ENCODE measurements around the gene ADAMTS2. TPM values are rescaled to one million over a fixed set of nuclear protein-coding genes. Genes with fewer than 3 reads are reported as not detected.
"Not testable (repeated sequence)": the region's sequence is repeated elsewhere in the genome, so short reads cannot be mapped to it uniquely, and the experiment has no call there.

Gene ADAMTS2
- total RNA-seq, 1 experiment from 2014 or later, result 3.9 TPM

- CTCF ChIA-PET, result no interaction called here
- H3K9me3 ChIP-seq (ENCODE audit: control insufficient read depth in 1 of 2, insufficient read depth in 1 of 2, low read depth in 1 of 2, low read length in 2 of 2), result no peaks in the 10 kb centered on the region
- H3K27me3 ChIP-seq (ENCODE audit: insufficient read depth, low read length), result no peaks in the 10 kb centered on the region
- no TSS peak for BruUV-seq (replicated peaks)
- no peak for ATAC-seq
- intact Hi-C loops (cut with micrococcal nuclease), result no loop called here
- DNase-seq (ENCODE audit: low read depth, low spot score), result no peak
- H3K4me3 ChIP-seq (replicated peaks in 1 of 2; ENCODE audit: low read depth in 1 of 2, low read length in 2 of 2), result no peak overlapping the region
- H3K9me2 ChIP-seq (ENCODE audit: insufficient read depth), result no peaks in the 10 kb centered on the region
- RAD21 ChIA-PET (ENCODE audit: low non-redundant PET in 1 of 2, low total read pairs in 2 of 2, uncharacterized antibody in 2 of 2, unreplicated experiment in 2 of 2), result no interaction called here
- no peak overlapping the region for H3K4me2 ChIP-seq (ENCODE audit: low read length)
- no peaks in the 10 kb centered on the region for H3K4me1 ChIP-seq (ENCODE audit: control insufficient read depth in 1 of 2, insufficient read depth in 2 of 2, low read length in 2 of 2)
- no peaks in the 10 kb centered on the region for H3K79me2 ChIP-seq (ENCODE audit: insufficient read depth, low read length)
- no peak overlapping the region for H2AFZ ChIP-seq (ENCODE audit: low read depth, low read length, poor library complexity, severe bottlenecking)
- no peak overlapping the region for H3K27ac ChIP-seq (ENCODE audit: low read depth, low read length)
- no peak overlapping the region for H3K9ac ChIP-seq (ENCODE audit: low read length)
- H4K20me1 ChIP-seq (ENCODE audit: insufficient read depth), result no peaks in the 10 kb centered on the region
- no peak for TF ChIP-seq ELF1 (IDR thresholded peaks at IDR 0.05; ENCODE audit: borderline replicate concordance, low read depth)
- no peaks in the 10 kb centered on the region for H3K36me3 ChIP-seq (ENCODE audit: control insufficient read depth in 1 of 2, insufficient read depth in 2 of 2, low read length in 2 of 2)
- POLR2A ChIA-PET, result no interaction called here
Measured at GRCh38 chr5:179325296-179326031, 19.8 kb downstream of the ADAMTS2 start.

DNA sequence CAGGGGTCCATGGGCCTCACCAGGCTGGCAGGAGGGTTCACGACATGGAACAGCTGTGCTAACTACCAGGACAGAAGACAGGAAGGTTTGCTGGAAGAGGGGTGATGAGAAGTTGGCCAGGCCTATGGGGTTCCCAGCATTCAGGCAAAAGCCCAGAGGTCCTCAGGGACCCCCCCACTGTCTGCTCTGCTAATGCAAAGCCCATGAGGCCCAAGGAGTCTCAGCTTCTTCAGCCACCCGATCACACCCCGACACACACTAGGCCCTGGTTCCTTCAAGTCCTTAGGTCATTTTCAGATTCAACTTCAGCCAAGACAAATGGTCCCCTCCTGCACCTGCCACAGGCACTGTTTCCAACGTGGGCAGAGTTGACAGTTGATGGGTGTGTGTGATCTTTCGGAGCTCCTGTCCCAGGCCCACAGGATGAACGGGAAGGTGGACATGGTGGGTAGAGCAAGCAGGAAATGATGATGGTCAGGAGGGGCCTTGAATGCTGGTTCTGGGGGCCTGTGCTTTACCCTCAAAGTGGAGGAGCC, 20.4 kb downstream of the ADAMTS2 start:
- Histone ChIP-seq H4K20me1 (ENCODE audit: insufficient read depth) (no peaks in the 10 kb centered on the region), H3K9me2 (ENCODE audit: insufficient read depth) (no peaks in the 10 kb centered on the region), H3K79me2 (ENCODE audit: insufficient read depth, low read length) (no peaks in the 10 kb centered on the region), H3K27ac (ENCODE audit: low read depth, low read length) (no peak overlapping the region), H2AFZ (ENCODE audit: low read depth, low read length, poor library complexity, severe bottlenecking) (no peak overlapping the region), H3K9ac (ENCODE audit: low read length) (no peak overlapping the region), H3K9me3 (ENCODE audit: control insufficient read depth in 1 of 2, insufficient read depth in 1 of 2, low read depth in 1 of 2, low read length in 2 of 2) (no peaks in the 10 kb centered on the region), H3K4me2 (ENCODE audit: low read length) (no peak overlapping the region), H3K36me3 (ENCODE audit: control insufficient read depth in 1 of 2, insufficient read depth in 2 of 2, low read length in 2 of 2) (no peaks in the 10 kb centered on the region), H3K4me1 (ENCODE audit: control insufficient read depth in 1 of 2, insufficient read depth in 2 of 2, low read length in 2 of 2) (no peaks in the 10 kb centered on the region), H3K27me3 (ENCODE audit: insufficient read depth, low read length) (no peaks in the 10 kb centered on the region), H3K4me3 (replicated peaks in 1 of 2; ENCODE audit: low read depth in 1 of 2, low read length in 2 of 2) (no peak overlapping the region)
- RAD21 ChIA-PET (ENCODE audit: low non-redundant PET in 1 of 2, low total read pairs in 2 of 2, uncharacterized antibody in 2 of 2, unreplicated experiment in 2 of 2), result no interaction called here
- no peak for ATAC-seq
- POLR2A ChIA-PET, result no interaction called here
- intact Hi-C loops (cut with micrococcal nuclease), result no loop called here
- CTCF ChIA-PET, result no interaction called here
- DNase-seq (ENCODE audit: low read depth, low spot score), result no peak
- no TSS peak for BruUV-seq (replicated peaks)
- TF ChIP-seq ELF1 (IDR thresholded peaks at IDR 0.05; ENCODE audit: borderline replicate concordance, low read depth) (no peak), CEBPB (IDR thresholded peaks at IDR 0.05; ENCODE audit: low read depth) (no peak), TCF7L2 (IDR thresholded peaks at IDR 0.05; ENCODE audit: borderline replicate concordance, extremely low read depth, insufficient read depth, insufficient read length) (no peak), FOSL1 (IDR thresholded peaks at IDR 0.05; ENCODE audit: low read depth) (no peak), JUND (IDR thresholded peaks at IDR 0.05) (no peak), SIN3A (IDR thresholded peaks at IDR 0.05; ENCODE audit: low read depth) (no peak), EGR1 (IDR thresholded peaks at IDR 0.05; ENCODE audit: low read depth) (no peak), CBX3 (IDR thresholded peaks at IDR 0.05; ENCODE audit: low read depth) (no peak), ZFX (IDR thresholded peaks at IDR 0.05) (no peak), EZH2 (IDR thresholded peaks at IDR 0.05) (no peak), YY1 (IDR thresholded peaks at IDR 0.05; ENCODE audit: extremely low read depth, insufficient replicate concordance, low read depth, low read length) (no peak), SP1 (IDR thresholded peaks at IDR 0.05; ENCODE audit: low read depth) (no peak), POLR2AphosphoS5 (IDR thresholded peaks at IDR 0.05; ENCODE audit: low read depth, low read length) (no peak), RAD21 (IDR thresholded peaks at IDR 0.05; ENCODE audit: low read depth) (no peak), SRF (IDR thresholded peaks at IDR 0.05; ENCODE audit: low read depth) (no peak), EZH2phosphoT487 (IDR thresholded peaks at IDR 0.05; ENCODE audit: borderline replicate concordance) (no peak)
- TF ChIP-seq, protein P1, sequence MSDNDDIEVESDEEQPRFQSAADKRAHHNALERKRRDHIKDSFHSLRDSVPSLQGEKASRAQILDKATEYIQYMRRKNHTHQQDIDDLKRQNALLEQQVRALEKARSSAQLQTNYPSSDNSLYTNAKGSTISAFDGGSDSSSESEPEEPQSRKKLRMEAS (IDR thresholded peaks at IDR 0.05), result no peak

- H3K4me3 ChIP-seq (replicated peaks in 1 of 2; ENCODE audit: low read depth in 1 of 2, low read length in 2 of 2); intact Hi-C loops (cut with micrococcal nuclease); ATAC-seq; BruUV-seq (replicated peaks); POLR2A ChIA-PET; DNase-seq (ENCODE audit: low read depth, low spot score); H2AFZ ChIP-seq (ENCODE audit: low read depth, low read length, poor library complexity, severe bottlenecking); RAD21 ChIA-PET (ENCODE audit: low non-redundant PET in 1 of 2, low total read pairs in 2 of 2, uncharacterized antibody in 2 of 2, unreplicated experiment in 2 of 2); H3K9me2 ChIP-seq (ENCODE audit: insufficient read depth); H3K36me3 ChIP-seq (ENCODE audit: control insufficient read depth in 1 of 2, insufficient read depth in 2 of 2, low read length in 2 of 2); H3K9ac ChIP-seq (ENCODE audit: low read length); H3K27ac ChIP-seq (ENCODE audit: low read depth, low read length); H3K27me3 ChIP-seq (ENCODE audit: insufficient read depth, low read length); H3K4me2 ChIP-seq (ENCODE audit: low read length); H3K9me3 ChIP-seq (ENCODE audit: control insufficient read depth in 1 of 2, insufficient read depth in 1 of 2, low read depth in 1 of 2, low read length in 2 of 2); H3K4me1 ChIP-seq (ENCODE audit: control insufficient read depth in 1 of 2, insufficient read depth in 2 of 2, low read length in 2 of 2); CTCF ChIA-PET; H3K79me2 ChIP-seq (ENCODE audit: insufficient read depth, low read length); H4K20me1 ChIP-seq (ENCODE audit: insufficient read depth): not testable (repeated sequence)
Measured at GRCh38 chr5:179324316-179324715, 20.9 kb downstream of the ADAMTS2 start.

All from HCT116 (cell line).